Osteocyte (in vitro differentiated cells): ENCODE results near the gene CADM2. TPM values are rescaled to one million over a fixed set of nuclear protein-coding genes. Genes with fewer than 3 reads are reported as not detected.

Experiments used
- DNase-seq: peaks from one replicate; pipeline ENCODE4 v3.0.0; 2021; ENCODE audit warnings: mixed read lengths; ENCODE audit not compliant: unreplicated experiment; ENCODE audit errors: extremely low spot score
- H3K27ac Mint-ChIP-seq: one replicate; pipeline ENCODE4 v1.8.0; 2021; ENCODE audit warnings: mild to moderate bottlenecking, mixed read lengths; ENCODE audit not compliant: unreplicated experiment
- H3K27me3 Mint-ChIP-seq: one replicate; pipeline ENCODE4 v1.8.0; 2021; ENCODE audit warnings: mixed read lengths; ENCODE audit not compliant: unreplicated experiment
- H3K36me3 Mint-ChIP-seq: one replicate; pipeline ENCODE4 v1.8.0; 2021; ENCODE audit warnings: mixed read lengths; ENCODE audit not compliant: unreplicated experiment
- H3K4me1 Mint-ChIP-seq: one replicate; pipeline ENCODE4 v1.8.0; 2021; ENCODE audit warnings: mixed read lengths; ENCODE audit not compliant: unreplicated experiment
- H3K4me3 Mint-ChIP-seq: one replicate; pipeline ENCODE4 v1.8.0; 2021; ENCODE audit warnings: mild to moderate bottlenecking, moderate library complexity, mixed read lengths; ENCODE audit not compliant: unreplicated experiment
- H3K9me3 Mint-ChIP-seq: one replicate; pipeline ENCODE4 v1.8.0; 2021; ENCODE audit warnings: mixed read lengths; ENCODE audit not compliant: unreplicated experiment
- total RNA-seq: library from RNA; stranded (reverse); gene quantifications from 2 replicates; pipeline ENCODE4 v1.2.1, GENCODE V29; 2021
- TF ChIP-seq, protein P1 (sequence below): fragments of 200-600 bp; sonication (generic); IDR thresholded peaks from 2 replicates; pipeline ENCODE4 v1.5.0; 2021; ENCODE audit warnings: antibody characterized with exemption, mild to moderate bottlenecking, moderate library complexity

CADM2 gene
- total RNA-seq, 1 donor from 2014 or later: 1.5 TPM

DNA sequence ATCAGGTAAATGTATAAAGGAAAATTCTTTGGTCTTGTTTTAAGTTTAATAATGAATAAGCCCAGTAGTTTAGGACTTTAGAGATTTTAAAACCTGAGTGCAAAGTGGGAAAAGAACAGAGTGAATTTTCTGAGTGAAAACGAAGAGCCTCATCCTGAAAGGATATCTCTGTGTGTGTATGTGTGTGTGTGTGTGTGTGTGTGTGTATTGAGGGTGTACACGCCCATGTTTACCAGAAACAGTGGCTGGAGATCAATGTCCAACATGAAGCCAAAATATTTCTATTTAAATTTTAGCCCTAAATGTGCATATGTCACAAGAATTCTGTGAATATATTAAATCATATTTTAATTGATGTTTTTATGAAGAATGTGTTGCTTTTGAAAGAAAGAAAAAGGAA lies 549.9 kb downstream of the CADM2 start:
- H3K27ac Mint-ChIP-seq: no peak overlapping the region
- H3K27me3 Mint-ChIP-seq: no peaks in the 10 kb centered on the region
- H3K36me3 Mint-ChIP-seq: no peaks in the 10 kb centered on the region
- TF ChIP-seq, protein P1, sequence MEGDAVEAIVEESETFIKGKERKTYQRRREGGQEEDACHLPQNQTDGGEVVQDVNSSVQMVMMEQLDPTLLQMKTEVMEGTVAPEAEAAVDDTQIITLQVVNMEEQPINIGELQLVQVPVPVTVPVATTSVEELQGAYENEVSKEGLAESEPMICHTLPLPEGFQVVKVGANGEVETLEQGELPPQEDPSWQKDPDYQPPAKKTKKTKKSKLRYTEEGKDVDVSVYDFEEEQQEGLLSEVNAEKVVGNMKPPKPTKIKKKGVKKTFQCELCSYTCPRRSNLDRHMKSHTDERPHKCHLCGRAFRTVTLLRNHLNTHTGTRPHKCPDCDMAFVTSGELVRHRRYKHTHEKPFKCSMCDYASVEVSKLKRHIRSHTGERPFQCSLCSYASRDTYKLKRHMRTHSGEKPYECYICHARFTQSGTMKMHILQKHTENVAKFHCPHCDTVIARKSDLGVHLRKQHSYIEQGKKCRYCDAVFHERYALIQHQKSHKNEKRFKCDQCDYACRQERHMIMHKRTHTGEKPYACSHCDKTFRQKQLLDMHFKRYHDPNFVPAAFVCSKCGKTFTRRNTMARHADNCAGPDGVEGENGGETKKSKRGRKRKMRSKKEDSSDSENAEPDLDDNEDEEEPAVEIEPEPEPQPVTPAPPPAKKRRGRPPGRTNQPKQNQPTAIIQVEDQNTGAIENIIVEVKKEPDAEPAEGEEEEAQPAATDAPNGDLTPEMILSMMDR: no peak
- no peak overlapping the region for H3K4me3 Mint-ChIP-seq
- DNase-seq: no peak
- H3K4me1 Mint-ChIP-seq: peaks cover 25% of the 10 kb centered on the region
- H3K9me3 Mint-ChIP-seq: no peaks in the 10 kb centered on the region

DNA sequence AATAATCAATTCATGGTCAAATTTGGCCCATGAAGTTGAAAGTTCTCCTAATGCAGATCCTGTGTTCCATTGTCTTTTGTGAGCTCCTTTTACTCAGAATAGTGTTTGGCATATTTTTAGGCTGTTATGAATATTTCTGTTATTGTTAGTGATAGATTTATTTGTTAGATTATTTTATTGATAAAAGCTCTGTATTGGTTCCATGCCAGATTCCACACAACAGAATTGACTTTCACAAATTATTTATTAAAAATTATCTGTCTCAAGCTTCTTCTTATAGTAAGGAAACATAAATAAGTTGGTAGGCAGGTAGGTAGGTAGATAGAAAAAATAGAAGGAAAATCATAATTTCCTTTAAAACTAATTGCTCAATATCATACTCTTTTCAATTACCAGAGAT lies 557.4 kb downstream of the CADM2 start:
- no peak overlapping the region for H3K4me3 Mint-ChIP-seq
- no peaks in the 10 kb centered on the region for H3K9me3 Mint-ChIP-seq
- no peak for DNase-seq
- H3K36me3 Mint-ChIP-seq: no peaks in the 10 kb centered on the region
- H3K27ac Mint-ChIP-seq: no peak overlapping the region
- TF ChIP-seq, protein P1: no peak
- H3K4me1 Mint-ChIP-seq: peaks cover 10% of the 10 kb centered on the region
- no peaks in the 10 kb centered on the region for H3K27me3 Mint-ChIP-seq

DNA sequence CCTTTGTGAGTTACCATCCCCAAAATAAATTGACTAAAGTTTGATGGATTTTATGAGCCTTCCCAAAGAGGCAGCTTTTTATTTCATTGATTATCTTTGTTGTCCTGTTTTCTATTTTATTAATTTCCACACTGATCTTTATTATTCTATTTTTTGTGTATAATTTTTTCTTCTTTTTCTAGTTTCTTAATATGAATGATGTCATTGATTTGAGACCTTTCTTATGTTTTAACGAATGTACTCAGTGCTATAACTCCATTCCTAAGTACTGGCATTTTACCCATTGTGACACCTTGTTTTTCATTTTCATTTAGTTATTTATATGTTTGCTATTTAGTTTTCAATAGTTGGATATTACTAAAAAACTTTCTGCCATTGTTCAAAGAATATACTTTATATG lies 565.3 kb downstream of the CADM2 start:
- Mint-ChIP-seq H3K36me3 (no peaks in the 10 kb centered on the region), H3K4me1 (peaks cover 4% of the 10 kb centered on the region), H3K27ac (no peak overlapping the region), H3K4me3 (no peak overlapping the region), H3K9me3 (no peaks in the 10 kb centered on the region), H3K27me3 (no peaks in the 10 kb centered on the region)
- no peak for DNase-seq
- TF ChIP-seq, protein P1: no peak

DNA sequence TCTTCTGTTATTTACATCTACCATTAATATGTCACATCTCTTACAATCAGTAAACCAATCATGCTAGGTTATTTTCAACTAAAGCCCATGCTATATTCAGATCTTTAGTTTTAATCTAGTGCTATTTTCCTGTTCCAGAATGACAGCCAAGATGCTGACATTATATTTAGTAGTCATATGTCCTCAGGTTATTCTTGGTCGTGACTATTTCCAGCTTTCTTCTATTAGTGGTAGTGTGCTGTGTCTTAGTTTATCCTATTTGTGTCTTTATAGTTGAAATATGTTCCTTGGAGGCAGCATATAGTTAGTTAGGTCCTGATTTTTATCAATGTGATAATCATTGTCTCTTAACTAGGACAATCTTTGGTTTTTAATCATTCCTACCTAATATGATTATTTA lies 566.5 kb downstream of the CADM2 start:
- no peaks in the 10 kb centered on the region for H3K36me3 Mint-ChIP-seq
- no peak for DNase-seq
- peaks cover 4% of the 10 kb centered on the region for H3K4me1 Mint-ChIP-seq
- H3K27me3 Mint-ChIP-seq: no peaks in the 10 kb centered on the region
- H3K9me3 Mint-ChIP-seq: no peaks in the 10 kb centered on the region
- TF ChIP-seq, protein P1: no peak
- H3K27ac Mint-ChIP-seq: no peak overlapping the region
- no peak overlapping the region for H3K4me3 Mint-ChIP-seq

DNA sequence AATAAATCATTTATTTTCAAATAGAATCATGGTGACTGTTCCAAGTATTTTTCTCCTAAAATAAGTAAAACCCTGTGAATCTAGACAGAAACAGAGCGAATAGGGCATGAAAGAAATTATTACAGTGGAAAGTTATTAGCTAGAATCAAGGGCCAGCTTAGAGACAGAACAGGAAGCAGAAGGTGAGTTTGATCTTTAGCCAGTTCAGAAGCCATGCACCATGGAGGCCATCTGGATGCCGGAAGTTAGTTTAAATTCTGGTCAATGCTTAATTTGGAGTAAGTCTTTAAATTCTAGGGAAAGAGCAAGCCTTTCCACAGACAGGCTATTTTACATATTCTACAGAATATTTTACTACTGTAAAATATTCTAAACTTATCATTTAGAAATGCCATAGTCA lies 574.8 kb downstream of the CADM2 start:
- H3K4me1 Mint-ChIP-seq: no peaks in the 10 kb centered on the region

More for the DNA sequence above, 574.8 kb downstream of the CADM2 start:
- no peak for DNase-seq
- Mint-ChIP-seq H3K27me3 (peaks cover 2% of the 10 kb centered on the region), H3K4me3 (no peak overlapping the region), H3K36me3 (no peaks in the 10 kb centered on the region), H3K27ac (no peak overlapping the region), H3K9me3 (no peaks in the 10 kb centered on the region)
- TF ChIP-seq, protein P1: no peak
